HepG2 (cell line): ENCODE data around the gene NSL1. TPM values are rescaled to one million over a fixed set of nuclear protein-coding genes. Genes with fewer than 3 reads are reported as not detected.

ENCODE experiments used
- AGO1 ChIP-seq: fragments of 200-400 bp; formaldehyde crosslinking; IDR thresholded peaks from 2 replicates; pipeline ENCODE4 v1.6.1; 2017; ENCODE audit warnings: mild to moderate bottlenecking, low read depth, low read length, moderate library complexity; ENCODE audit not compliant: poor library complexity, severe bottlenecking
- EED ChIP-seq: sonication (generic); formaldehyde crosslinking; IDR thresholded peaks from 2 replicates; pipeline ENCODE4 v1.5.0; 2020; ENCODE audit warnings: mild to moderate bottlenecking, missing genetic modification reagents
- ERF ChIP-seq: IDR thresholded peaks from 2 replicates; pipeline ENCODE4 v1.6.1; 2018; ENCODE audit warnings: missing biosample characterization, missing genetic modification reagents
- KMT2A ChIP-seq: sonication (generic); formaldehyde crosslinking; IDR thresholded peaks from 2 replicates; pipeline ENCODE4 v1.4.0; 2020; ENCODE audit warnings: missing genetic modification reagents
- MAFF ChIP-seq: IDR thresholded peaks from 2 replicates; pipeline ENCODE4 v1.6.1; 2011; ENCODE audit warnings: low read depth, low read length, improper control_type of control experiment
- MAFK ChIP-seq, 2 experiments: IDR thresholded peaks in 1 of 2; conservative IDR thresholded peaks in 1 of 2; 2 replicates each; pipeline ENCODE4 v1.6.1; 2011; ENCODE audit warnings: improper control_type of control experiment in 2 of 2, low read length in 2 of 2
- MIXL1 ChIP-seq: IDR thresholded peaks from 2 replicates; pipeline ENCODE4 v1.6.1; 2016
- TEAD3 ChIP-seq: optimal IDR thresholded peaks from 2 replicates; pipeline ENCODE3; 2016; ENCODE audit warnings: borderline replicate concordance
- ZFP36 ChIP-seq: fragments of 150-350 bp; IDR thresholded peaks from 2 replicates; pipeline ENCODE4 v1.6.1; 2018; ENCODE audit warnings: borderline replicate concordance, low read length, low read depth; ENCODE audit not compliant: partially characterized antibody
- ZNF383 ChIP-seq: sonication (generic); formaldehyde crosslinking; IDR thresholded peaks from 2 replicates; pipeline ENCODE4 v1.4.0; 2020; ENCODE audit warnings: missing genetic modification reagents, mild to moderate bottlenecking, borderline replicate concordance
- ZNF790 ChIP-seq: sonication (generic); formaldehyde crosslinking; IDR thresholded peaks from 2 replicates; pipeline ENCODE4 v1.8.0; 2022; ENCODE audit warnings: missing genetic modification reagents, mild to moderate bottlenecking, borderline replicate concordance
- ZZZ3 ChIP-seq: sonication (generic); formaldehyde crosslinking; IDR thresholded peaks from 2 replicates; pipeline ENCODE4 v1.4.0; 2020; ENCODE audit warnings: missing genetic modification reagents, mild to moderate bottlenecking, borderline replicate concordance
- polyA plus RNA-seq, 8 experiments: library from polyadenylated mRNA; depleted of rRNA in 3 of 8; stranded (reverse) in 7 of 8; unstranded in 1 of 8; fragments of >200 nt; fragmentation: Illumina TruSeq in 4 of 8; extraction: Trizol in 4 of 8; gene quantifications; 2 replicates each; pipeline versions ENCODE4 v1.2.1 to v1.2.3, GENCODE V29; 2011 to 2016; ENCODE audit warnings: low read depth in 4 of 8, missing spikeins in 1 of 8, mixed read lengths in 1 of 8; ENCODE audit not compliant: insufficient read depth in 1 of 8
- total RNA-seq, 5 experiments: library from RNA; depleted of rRNA; stranded (reverse); fragments of >200 nt; fragmentation: Illumina TruSeq; extraction: Trizol; gene quantifications; 2 replicates each; pipeline ENCODE4 v1.2.3, GENCODE V29; 2016; ENCODE audit warnings: low read depth in 1 of 5
- TF ChIP-seq, protein P1 (sequence below): sonication (generic); formaldehyde crosslinking; IDR thresholded peaks from 2 replicates; pipeline ENCODE4 v1.4.0; 2020; ENCODE audit warnings: missing genetic modification reagents, borderline replicate concordance
- TF ChIP-seq, protein P2 (sequence below), 2 experiments: sonication (generic) in 1 of 2; formaldehyde crosslinking in 1 of 2; IDR thresholded peaks; 2 replicates each; pipeline versions ENCODE4 v1.4.0 to v1.6.1; 2018 to 2020; ENCODE audit warnings: missing genetic modification reagents in 2 of 2, borderline replicate concordance in 1 of 2, low read depth in 1 of 2, mild to moderate bottlenecking in 1 of 2, missing biosample characterization in 1 of 2
- TF ChIP-seq, protein P3 (sequence below): sonication (generic); formaldehyde crosslinking; IDR thresholded peaks from 2 replicates; pipeline ENCODE4 v1.4.0; 2020; ENCODE audit warnings: missing genetic modification reagents, borderline replicate concordance
- TF ChIP-seq, protein P4 (sequence below): sonication (generic); formaldehyde crosslinking; IDR thresholded peaks from 2 replicates; pipeline ENCODE4 v1.4.0; 2020; ENCODE audit warnings: missing genetic modification reagents

Gene NSL1
- total and polyA plus RNA-seq, 2 of the 13 experiments (the other 11 are each of a cell fraction or from before 2014, with no cell fraction given) = 34.5 to 77.4 TPM

DNA sequence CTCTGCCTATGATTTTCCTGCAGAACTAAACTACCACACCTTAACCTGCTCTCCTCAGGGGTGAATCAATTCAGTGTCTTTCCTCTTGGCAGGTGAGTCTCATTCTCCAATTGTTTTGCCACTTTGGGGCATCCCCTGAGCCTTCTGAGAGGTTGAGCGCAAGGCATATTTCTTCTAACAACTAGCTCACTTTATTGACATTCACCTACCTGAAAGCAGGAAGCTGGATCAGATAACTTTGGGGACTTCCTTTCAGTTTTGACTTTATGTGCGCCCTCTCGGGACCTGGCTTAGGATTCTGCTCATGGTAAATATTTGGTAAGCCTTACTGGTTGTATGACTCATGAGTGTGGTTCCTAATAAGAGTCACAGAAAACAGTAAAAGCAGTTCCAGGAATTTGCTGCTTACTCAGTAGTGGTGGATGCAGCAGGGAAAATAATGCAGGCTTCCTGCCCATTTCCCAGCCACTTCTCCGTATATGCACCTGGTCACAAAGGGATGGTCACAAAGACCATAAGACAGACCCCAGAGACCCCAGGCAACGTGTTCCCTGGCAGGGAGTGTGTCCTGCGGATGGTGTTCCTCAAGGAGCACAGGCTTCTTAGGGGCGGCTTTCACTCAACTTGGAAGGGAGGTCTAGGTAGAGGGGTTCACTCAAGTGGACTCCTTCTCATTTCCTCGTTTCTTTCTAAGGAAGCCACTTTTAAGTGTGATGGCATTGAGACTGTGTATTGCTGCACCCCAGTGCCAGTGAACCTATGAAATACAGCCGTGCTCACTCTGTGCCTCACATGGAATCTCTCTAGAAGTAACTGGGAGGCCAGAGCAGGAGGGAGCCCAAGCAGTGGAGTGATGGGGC lies 70.0 kb downstream of the NSL1 start (continued):
- TF ChIP-seq TEAD3 (peak; percentile 85), EED (no peak), ZNF383 (CRISPR knock-in tag) (no peak), ERF (peak; percentile 65; the same call in 1 of the 2 replicates), ZFP36 (peak; percentile 29), MIXL1 (peak; percentile 68; the same call in 1 of the 2 replicates), MAFK (conservative IDR thresholded peaks at IDR 0.05 in 1 of 2, IDR thresholded peaks at IDR 0.05 in 1 of 2; ENCODE audit: low read length in 2 of 2) (no peak; a peak in 1 of 4 replicates), ZZZ3 (CRISPR knock-in tag) (no peak), KMT2A (CRISPR knock-in tag) (0 out of 2 replicates have a peak, but pooled peaks have one; percentile 19), AGO1 (no peak), ZNF790 (CRISPR knock-in tag) (no peak), MAFF (0 out of 2 replicates have a peak, but pooled peaks have one; percentile 7)
- TF ChIP-seq, protein P1, sequence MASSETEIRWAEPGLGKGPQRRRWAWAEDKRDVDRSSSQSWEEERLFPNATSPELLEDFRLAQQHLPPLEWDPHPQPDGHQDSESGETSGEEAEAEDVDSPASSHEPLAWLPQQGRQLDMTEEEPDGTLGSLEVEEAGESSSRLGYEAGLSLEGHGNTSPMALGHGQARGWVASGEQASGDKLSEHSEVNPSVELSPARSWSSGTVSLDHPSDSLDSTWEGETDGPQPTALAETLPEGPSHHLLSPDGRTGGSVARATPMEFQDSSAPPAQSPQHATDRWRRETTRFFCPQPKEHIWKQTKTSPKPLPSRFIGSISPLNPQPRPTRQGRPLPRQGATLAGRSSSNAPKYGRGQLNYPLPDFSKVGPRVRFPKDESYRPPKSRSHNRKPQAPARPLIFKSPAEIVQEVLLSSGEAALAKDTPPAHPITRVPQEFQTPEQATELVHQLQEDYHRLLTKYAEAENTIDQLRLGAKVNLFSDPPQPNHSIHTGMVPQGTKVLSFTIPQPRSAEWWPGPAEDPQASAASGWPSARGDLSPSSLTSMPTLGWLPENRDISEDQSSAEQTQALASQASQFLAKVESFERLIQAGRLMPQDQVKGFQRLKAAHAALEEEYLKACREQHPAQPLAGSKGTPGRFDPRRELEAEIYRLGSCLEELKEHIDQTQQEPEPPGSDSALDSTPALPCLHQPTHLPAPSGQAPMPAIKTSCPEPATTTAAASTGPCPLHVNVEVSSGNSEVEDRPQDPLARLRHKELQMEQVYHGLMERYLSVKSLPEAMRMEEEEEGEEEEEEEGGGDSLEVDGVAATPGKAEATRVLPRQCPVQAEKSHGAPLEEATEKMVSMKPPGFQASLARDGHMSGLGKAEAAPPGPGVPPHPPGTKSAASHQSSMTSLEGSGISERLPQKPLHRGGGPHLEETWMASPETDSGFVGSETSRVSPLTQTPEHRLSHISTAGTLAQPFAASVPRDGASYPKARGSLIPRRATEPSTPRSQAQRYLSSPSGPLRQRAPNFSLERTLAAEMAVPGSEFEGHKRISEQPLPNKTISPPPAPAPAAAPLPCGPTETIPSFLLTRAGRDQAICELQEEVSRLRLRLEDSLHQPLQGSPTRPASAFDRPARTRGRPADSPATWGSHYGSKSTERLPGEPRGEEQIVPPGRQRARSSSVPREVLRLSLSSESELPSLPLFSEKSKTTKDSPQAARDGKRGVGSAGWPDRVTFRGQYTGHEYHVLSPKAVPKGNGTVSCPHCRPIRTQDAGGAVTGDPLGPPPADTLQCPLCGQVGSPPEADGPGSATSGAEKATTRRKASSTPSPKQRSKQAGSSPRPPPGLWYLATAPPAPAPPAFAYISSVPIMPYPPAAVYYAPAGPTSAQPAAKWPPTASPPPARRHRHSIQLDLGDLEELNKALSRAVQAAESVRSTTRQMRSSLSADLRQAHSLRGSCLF (CRISPR knock-in tag) = no peak
- TF ChIP-seq, protein P2, sequence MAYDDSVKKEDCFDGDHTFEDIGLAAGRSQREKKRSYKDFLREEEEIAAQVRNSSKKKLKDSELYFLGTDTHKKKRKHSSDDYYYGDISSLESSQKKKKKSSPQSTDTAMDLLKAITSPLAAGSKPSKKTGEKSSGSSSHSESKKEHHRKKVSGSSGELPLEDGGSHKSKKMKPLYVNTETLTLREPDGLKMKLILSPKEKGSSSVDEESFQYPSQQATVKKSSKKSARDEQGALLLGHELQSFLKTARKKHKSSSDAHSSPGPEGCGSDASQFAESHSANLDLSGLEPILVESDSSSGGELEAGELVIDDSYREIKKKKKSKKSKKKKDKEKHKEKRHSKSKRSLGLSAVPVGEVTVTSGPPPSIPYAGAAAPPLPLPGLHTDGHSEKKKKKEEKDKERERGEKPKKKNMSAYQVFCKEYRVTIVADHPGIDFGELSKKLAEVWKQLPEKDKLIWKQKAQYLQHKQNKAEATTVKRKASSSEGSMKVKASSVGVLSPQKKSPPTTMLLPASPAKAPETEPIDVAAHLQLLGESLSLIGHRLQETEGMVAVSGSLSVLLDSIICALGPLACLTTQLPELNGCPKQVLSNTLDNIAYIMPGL (CRISPR knock-in tag; IDR thresholded peaks at IDR 0.05; ENCODE audit: borderline replicate concordance in 1 of 2, low read depth in 1 of 2) = peak in 1 of 2 experiments; percentile 68; a peak in 1 of 4 replicates
- TF ChIP-seq, protein P3, sequence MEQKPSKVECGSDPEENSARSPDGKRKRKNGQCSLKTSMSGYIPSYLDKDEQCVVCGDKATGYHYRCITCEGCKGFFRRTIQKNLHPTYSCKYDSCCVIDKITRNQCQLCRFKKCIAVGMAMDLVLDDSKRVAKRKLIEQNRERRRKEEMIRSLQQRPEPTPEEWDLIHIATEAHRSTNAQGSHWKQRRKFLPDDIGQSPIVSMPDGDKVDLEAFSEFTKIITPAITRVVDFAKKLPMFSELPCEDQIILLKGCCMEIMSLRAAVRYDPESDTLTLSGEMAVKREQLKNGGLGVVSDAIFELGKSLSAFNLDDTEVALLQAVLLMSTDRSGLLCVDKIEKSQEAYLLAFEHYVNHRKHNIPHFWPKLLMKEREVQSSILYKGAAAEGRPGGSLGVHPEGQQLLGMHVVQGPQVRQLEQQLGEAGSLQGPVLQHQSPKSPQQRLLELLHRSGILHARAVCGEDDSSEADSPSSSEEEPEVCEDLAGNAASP (CRISPR knock-in tag) = peak; percentile 51; the same call in 1 of the 2 replicates
- TF ChIP-seq, protein P4, sequence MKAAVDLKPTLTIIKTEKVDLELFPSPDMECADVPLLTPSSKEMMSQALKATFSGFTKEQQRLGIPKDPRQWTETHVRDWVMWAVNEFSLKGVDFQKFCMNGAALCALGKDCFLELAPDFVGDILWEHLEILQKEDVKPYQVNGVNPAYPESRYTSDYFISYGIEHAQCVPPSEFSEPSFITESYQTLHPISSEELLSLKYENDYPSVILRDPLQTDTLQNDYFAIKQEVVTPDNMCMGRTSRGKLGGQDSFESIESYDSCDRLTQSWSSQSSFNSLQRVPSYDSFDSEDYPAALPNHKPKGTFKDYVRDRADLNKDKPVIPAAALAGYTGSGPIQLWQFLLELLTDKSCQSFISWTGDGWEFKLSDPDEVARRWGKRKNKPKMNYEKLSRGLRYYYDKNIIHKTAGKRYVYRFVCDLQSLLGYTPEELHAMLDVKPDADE = no peak
